NCI-H524 treated with DMSO at 0.1 percent for 48 hours (cell line): ENCODE data around the gene CACNB1.

Experiments
- DNase-seq: peaks from one replicate; lab custom pipeline; 2025; lab: John Stamatoyannopoulos, UW

Gene CACNB1

DNA sequence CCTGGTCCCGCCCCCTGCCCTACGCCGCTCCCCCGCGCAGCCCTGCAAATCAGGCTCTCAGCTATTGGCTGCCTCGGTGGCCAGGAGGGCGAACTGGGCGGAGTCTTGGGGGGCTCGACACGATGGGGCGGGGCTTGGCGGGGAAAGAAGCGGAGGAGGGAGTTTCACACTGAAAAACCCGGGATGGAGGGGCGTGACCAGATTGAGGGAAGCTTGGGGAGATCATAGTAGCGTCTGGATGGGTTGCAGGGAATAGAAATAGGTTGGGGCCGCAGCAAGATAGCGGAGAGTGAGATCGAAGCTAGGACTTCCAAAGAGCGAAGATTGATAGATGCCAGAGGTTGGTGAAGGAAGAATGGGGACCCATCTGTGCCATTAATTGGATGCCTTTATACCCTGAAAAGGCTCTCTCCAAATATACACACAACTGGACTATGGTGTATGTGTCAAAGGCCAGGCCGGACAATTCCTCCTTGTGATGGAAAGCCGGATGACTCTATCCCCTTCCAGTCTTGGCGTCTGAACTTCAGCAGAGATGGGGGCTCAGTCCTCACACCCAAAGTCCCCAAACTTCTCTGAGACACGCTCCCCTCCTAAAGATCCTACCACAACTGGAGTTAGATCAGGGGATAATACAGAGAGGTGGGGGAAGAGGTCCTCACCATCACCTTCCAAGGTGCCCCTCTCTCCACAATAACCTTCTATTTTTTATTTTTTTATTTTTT is 28.7 kb upstream of the CACNB1 start:
- DNase-seq: peak; percentile 49

DNA sequence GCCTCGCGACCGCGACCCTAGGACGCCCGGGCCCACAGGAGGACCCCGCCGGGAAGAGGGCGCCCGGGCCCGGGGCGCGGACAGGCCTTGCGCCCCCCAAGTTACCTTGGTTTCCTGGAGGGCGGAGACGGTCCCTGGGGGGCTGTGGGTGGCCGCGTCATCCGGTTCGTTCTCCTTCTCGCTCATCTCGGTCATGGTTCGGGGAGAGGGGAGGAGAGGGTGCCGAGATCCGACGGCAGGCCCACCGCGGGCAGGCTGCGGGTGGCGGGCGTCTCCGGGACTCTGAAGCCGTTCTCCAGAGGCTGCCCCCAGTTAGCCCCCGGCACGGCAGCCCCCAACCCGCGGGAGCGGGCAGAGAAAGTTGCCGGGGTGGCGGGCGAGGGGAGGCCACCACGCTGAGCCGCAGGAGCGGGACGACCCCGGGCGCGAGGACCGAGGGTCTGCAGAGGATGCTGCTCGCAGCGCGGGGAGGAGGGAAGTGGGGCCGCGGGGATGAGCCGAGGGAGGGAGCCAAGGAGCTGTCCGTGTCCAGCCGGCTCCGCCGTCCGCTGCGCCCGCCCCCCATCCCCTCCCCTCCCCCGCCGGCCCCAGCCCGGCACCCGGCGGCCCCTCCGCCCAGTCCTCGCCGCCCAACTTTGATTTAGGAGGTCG is 28.0 kb upstream of the CACNB1 start, which contains the start of gene STAC2:
Gene STAC2 (minus strand): TSS at position 638 of the 651 bp plus-strand sequence. CDS start 443 bp downstream, at position 195.
- no peak for DNase-seq

DNA sequence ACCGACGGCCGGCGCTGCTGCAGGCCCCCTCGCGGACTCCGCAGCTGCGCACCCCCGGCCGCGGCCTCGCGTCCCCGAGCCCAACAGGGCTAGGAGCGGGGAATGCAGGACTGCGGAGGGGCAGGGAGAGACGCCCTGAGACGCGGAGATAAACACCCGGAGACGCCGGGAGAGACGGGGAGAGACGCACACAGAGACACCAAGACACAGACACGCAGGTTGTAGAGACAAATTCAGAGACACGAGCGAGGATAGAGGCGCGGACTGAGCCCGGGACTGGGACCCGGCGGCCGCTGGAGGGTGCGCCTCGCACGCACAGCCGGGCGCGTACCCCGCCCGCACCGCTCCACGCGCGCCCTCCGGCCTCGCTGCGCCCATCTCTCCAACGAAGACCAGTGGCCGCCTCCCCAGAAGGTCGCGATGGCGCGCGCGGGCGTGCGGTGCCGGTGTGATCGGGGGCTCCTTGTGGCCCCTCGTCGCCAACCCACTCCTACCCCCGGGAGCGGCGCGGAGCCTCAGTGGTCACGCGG is 27.4 kb upstream of the CACNB1 start:
- DNase-seq: no peak

DNA sequence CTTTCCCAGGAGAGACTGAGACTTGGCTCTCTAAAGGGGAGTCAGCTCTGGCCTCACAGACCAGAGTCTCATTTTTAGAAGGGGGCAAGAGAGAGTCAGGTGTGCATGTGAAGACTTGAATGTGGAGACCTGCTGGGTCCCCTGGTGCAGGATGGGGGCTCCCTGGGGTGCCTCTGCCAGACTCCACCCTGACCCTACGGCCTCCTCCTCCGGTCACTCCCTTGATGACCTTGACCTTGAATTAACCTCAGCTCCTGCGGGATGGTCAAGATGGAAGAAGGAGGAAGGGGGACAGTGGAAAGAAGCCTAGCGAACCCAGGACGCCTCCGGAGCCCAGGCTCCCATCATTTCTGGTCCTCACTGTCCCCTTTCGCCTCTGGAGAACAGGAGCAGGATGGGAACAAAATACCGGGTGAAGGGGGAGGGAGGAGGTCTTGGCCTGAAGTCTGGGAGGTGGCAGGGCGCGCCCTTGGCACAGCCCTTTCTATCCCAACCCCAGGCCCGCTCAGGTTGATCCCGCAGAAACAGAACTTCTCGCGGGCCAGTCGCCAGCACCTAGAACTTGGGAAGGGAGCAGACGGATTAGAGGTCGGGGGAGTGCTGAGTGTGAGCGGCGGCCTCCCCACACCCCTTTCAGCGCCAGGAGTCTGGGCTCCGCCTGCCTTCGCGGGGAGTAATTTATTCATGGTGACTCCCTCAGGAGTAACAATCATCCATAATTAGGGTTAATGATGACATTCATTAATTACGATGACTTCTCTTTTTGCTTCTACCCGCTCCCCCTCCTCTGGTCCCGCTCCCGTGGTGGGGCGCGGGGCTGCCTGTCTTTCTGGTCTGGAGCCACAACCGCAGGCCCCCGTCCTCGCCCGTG is 26.7 kb upstream of the CACNB1 start:
- no peak for DNase-seq

DNA sequence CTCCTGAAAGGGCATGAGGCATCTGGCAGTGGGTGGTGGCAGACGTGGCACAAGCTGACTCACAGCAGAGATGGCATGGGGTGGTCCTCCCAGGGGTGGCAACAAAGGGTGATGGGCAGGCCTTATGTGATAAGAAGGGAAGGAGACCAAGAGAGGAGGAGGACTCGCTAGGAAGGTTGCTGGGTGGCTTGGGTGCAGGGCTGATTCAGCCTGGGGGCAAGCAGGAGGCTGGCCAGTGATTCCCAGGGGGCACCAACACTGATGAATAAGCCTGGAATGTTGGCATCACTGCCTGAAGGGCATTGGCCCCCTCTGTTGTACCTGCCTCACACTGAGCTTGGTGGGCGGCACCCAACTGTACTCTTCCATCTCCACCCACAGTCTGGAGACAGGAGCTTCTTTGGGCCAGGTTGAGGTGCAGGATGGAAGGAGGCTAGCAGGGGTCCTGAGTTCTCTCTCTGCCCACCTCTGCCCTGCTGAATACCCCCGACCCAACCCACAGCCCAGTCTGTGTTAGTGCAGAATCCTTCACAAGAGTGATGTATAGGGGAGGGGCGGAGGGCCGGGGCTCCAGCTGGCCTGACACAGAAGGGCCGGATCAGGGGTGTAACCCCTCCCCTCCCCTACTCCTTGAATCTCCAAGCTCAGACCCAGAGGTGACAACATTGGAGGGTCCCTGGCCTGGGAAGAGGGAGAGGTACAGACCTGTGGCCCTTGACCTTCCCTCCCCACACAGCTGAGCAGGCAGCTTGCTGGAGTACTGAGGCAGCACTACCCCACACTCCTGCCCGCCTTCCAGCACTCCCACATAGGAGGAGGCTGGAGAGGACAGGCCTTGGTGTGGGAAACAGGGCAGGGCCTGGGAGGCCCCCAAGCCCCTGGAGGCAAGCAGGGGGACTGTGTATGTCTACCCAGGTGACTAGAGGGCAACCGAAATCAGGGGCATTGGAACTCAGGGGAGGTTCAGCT is 25.7 kb upstream of the CACNB1 start:
- DNase-seq: no peak

DNA sequence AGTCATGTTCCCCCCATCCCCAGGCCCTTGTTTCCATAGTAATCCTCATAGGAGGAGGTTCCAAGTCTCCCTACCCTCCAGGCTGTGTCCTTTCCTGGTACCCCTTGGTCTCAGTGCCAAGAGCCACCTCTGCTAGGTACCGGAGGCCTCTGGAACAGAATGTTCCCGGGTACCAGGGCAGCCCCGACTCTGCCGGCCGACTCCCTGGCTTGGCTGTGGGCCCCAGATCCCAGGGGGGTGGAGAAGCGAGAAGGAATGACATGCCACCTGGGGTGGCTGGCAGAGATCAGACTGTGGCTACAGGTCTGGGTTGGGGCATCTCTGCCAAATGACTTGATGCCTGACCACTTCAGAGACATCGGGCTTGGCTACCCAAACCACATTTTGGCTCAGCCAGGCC is 24.7 kb upstream of the CACNB1 start:
- no peak for DNase-seq

DNA sequence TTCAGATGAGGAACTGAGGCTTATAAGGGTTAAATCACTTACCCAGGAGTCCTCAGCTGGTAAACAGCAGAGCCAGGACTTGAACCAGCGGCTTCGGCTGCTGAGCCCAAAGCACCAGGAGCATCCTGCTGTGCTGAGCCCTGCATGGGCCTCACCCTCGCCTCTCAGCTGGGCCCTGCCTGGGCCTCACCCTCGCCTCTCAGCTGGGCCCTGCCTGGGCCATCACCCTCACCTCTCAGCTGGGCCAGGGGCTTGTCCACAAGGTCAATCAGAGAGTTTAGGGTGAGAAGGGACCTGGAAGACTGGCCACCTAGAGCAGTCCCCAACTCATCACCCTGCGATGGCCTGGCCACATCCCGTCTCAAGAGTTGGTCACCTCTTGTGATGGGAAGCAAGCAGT is 24.1 kb upstream of the CACNB1 start:
- no peak for DNase-seq

DNA sequence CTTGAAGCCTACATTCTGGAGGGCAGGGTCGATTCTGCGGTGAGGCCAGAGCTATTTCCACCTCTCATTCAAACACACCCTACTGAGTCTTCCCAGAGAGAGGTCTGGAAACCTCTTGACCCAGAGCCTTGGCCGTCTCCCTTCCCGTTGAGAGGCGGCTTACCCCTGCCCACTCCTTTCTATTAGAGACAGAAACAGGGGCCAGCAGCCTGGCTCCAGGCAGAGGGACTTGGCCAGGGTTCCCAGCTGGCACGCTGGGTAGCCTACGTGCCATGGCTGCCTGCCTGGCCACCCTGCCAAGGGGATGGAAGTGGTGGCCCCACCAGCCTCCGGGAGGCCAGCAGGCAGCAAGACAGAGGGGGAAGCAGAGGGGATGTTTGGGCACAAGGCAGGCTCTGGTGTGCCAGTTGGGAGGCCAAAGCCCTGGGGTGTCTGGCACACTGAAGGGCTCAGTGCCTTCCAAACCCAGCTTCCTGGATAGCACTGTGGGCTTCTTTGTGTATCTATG is 22.2 kb upstream of the CACNB1 start:
- no peak for DNase-seq

DNA sequence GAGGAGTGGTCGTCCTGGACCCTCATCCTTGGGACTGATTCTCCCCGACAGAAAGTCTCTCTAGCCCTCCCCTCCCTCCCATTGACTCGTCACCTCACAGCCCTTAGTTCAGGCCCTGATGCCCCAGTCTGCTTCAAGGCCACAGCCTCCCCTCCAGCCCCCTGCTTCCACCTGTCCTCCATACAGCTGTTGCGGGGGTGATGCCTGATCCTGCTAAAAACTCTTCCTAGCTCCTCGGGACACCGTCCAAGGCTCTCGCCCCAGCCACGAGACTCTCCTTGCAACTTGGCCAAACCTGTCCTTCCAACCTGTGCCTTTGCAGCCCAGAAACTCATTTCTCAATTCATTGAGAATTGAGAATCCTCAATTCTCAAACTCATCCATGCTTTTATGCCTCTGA is 21.4 kb upstream of the CACNB1 start:
- DNase-seq: no peak

DNA sequence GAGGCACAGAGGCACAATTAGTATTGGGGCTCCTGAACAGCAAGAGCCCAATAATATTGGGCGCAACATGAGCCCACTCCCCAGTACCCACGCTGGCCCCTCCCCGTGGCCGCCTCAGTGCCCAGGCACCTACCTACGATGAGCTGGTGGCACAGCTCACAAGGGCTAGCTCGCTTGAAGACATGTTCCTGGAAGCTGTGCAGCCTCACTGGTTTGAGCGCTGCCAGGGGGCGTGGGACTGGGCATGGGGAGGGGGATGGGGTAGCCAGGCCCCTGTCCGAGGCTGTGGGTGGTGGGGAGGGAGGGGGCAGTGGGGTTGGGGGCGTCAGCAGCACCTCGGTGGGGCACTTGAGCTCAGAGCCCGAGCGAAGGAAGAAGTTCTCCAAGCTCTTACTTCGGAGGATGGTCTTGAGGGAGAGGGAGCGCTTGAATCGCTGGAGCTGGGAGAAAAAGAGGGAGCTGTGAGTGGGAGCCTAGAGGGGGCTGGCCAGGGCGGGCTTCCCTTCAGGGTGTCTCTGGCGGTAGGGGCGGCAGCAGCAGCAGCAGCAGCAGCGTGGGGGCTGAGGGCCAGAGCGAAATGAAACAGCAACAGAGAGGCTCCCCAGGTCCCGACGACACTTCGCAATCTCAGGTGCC is 20.4 kb upstream of the CACNB1 start:
- no peak for DNase-seq

DNA sequence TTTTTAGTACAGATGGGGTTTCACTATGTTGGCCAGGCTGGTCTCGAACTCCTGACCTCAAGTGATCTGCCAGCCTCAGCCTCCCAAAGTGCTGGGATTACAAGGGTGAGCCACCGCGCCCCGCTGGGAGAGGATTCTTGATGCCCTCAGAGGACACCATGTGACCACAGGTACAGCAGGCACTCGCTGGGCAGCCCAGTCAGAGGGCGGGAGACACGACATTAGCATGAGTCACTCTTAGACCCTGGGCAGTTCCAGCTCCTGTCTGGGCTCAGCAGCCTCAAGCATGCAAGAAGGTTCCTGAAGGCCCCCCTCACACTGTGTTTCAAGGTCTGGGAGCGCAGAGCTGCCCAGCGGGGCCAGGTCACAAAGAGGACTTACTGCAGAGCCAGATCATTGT is 16.4 kb upstream of the CACNB1 start:
- DNase-seq: no peak

DNA sequence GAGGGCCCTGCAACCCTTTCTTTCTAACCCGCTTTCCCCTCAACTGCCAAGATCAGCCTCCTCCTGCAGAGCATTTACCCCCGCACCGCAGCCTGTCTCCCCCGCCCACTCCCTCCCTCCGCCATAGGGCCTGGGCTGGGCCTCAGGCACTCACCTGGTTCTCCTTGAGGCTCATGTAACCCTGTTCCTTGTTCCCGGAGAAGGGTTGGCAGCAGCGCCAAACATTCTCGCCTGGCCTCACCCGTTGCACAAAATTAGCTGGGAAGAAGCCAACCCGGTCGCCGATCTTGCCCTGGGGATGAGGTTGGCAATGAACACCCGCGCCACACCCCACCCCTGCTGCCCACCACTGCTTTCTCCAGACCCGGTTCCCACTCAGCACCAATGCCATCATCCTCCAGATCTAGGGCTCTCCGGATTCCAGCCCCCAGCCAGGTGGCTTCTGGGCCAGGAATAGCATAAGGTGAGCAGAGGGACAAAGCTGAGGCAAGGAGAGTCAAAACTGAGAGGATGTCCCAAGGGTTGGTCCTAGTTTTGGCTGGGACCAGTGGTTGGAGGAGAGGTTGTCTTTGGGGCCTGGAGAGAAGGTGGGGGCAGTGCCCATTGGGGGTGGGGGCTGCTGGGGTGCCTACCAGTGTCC is 15.5 kb upstream of the CACNB1 start:
- no peak for DNase-seq

DNA sequence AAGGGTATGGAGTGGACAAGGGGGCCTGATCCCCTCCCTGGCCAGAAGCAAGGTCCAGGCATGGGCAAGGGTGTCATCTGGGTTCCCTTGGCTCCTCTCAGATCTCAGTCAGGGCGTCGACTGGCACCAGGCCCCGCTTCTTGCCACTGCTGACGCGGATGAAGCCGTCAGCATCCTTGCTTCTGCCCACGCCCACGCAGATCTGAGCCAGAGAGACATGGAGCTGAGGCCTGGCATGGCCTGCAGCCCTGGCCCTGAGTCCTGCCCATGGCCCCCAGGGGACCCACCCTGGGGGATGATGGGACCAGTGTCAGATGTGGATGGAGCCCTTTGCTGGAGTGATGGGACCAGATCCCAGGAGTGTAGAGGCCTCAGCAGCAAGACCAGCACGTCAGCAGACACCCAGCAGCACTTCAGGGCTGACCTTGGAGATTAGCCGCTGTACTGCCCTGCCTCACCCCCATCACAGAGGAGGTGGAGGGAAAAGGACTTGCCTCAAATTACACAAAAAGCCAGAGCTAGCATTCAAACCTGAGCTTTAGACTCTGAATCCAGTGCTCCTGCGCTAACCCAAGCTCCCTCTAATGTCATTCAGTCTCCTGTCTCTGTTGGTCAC is 14.8 kb upstream of the CACNB1 start:
- DNase-seq: no peak

DNA sequence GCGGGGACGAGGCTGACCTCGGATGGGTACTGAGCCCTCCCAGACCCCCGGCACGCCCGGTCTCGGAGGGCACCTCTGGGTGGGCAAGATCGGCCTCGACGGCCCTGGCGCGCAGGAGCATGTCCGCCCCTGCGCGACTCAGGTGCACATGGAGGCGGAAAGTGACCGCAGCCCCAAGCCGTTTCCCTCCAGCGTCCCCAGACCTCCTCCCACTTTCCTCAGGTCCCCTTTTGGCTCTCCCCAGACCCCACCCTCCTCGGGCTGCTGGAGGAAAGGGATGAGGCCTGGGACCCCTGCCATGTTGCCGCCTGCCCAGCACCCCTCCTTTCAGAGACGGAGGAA is 12.6 kb upstream of the CACNB1 start:
- no peak for DNase-seq

DNA sequence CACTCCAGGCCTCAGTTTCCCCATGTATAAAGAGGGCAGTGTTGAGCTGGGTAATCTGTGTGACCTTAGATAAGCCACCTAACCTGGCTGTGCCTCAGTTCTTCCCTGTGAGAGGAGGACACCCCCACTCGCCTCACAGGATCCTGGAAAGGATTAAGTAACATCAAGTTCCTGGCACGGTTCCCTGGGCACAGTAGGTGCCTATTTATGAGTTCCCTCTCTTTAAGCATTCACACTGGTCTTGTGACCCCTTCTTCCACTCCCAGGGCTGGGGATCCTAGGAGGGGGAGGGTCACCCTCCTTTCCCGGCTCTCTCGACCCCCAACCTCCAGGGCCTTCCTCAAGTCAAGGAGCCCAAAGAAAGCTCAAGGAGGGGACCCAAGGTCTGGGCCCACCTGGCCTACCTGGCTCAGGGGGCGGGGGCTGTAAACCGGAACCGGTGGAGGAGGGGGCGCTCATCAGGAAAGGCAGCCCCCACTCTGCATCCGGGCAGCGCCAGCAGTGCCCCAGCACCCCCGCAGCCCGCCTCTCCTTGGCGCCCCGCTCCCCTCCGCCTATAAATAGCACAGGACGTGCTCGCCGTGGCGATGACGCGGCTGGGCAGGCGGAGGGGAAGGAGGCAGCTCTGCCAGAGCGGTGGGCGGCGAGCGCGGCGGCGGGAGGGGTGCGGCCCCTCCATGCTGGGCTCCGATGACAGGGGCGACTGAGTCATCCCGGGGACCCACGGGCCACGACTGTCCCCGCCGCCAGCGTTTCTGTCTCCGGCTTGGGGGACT is 12.0 kb upstream of the CACNB1 start:
- DNase-seq: no peak

DNA sequence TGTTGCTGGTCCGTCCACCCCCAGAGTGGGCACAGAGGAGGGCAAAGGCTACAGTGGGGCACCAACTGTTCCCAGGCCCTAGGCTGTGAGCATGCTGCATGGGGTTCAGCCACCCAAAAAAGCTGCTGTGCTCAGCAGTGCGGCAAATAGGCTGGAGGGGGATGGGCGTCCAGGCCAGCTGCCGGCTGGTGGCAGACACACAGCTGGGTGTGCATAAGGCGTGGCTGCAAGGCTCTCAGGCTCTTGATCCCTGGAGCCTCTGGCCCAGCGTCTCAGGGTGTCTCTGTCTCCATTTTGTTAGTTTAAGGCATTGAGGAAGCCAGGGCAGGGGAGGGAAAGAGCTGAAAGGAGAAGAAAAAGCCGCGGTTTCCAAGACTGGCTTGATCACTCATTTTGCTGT is 11.4 kb upstream of the CACNB1 start:
- peak; percentile 28 for DNase-seq

DNA sequence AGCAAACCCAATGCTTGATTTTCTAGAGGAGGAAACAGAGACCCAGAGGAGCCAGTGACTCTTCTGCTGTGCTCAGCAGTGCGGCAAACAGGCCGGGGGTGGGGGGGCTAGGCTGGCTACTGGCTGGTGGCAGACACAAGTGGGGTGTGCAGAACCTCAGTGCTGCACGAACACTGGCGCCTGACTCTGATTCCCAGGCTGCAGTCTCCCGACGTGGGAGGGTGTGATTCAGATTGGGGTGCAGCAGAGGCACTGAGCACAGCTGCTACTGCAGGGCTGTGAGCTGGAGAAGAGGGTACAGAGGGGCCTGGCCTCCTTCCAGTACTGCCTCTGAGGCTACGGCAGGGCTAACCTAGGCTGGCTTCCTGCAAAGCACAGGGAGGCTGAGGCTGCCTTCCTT is 10.7 kb upstream of the CACNB1 start:
- DNase-seq: no peak

DNA sequence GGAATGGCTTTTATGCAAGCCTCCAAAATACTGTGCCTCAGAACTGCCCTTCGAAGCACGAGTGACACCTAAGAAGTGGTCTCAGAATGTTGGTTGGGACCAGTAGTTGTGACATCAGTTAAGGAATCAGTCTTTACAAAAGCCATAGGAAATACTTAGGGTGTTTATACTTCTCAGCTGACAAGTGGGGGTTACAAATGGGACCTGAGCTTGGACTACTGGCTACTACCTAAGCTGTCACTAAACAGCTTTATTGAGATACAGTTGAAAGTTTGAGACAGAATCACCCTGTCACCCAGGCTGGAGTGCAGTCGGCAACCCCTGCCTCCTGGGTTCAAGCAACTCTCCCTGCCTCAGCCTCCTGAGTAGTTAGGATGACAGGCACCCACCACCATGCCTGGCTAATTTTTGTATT is 7.7 kb upstream of the CACNB1 start:
- no peak for DNase-seq

DNA sequence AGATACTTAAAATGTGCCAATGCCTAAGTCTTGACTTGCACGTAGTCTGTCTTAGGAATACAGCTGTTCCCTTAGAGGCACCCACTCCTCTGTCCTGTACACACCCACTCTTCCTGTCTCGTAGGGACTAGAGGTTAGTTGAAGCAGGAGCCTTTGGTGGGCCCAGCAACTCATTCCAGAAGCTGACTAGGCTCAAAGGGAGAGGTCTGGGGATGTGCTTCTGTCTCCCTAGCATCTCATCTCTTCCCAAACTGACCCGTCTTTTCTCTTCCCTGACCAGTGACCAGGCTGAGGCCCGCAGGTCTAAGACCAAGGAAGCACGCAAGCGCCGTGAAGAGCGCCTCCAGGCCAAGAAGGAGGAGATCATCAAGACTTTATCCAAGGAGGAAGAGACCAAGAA is 6.8 kb upstream of the CACNB1 start:
- no peak for DNase-seq
